Keratinocyte (primary cell): Measurements from ENCODE around the gene PLXND1.

Experiments
- CTCF ChIP-seq, 3 experiments: IDR thresholded peaks in 1 of 3; conservative IDR thresholded peaks in 1 of 3; optimal IDR thresholded peaks in 1 of 3; 2 replicates in 2 of 3; 3 replicates in 1 of 3; pipeline versions ENCODE3 to v1.5.1; 2011; ENCODE audit warnings: low read length in 3 of 3, mild to moderate bottlenecking in 3 of 3, moderate library complexity in 2 of 3, control low read depth in 1 of 3, inconsistent platforms in 1 of 3; ENCODE audit not compliant: insufficient read depth in 2 of 3; ENCODE audit errors: extremely low read depth in 1 of 3
- EZH2 ChIP-seq: IDR thresholded peaks from one replicate; pipeline ENCODE4 v1.6.1; 2012; ENCODE audit warnings: inconsistent platforms, mild to moderate bottlenecking, low read length, moderate library complexity

- TF ChIP-seq CTCF (optimal IDR thresholded peaks at IDR 0.05 in 1 of 3, IDR thresholded peaks at IDR 0.05 in 1 of 3, conservative IDR thresholded peaks at IDR 0.05 in 1 of 3; ENCODE audit: extremely low read depth in 1 of 3, insufficient read depth in 2 of 3, low read length in 3 of 3), result peak; percentile 80 to 84 (median 83)
- no peak for TF ChIP-seq EZH2
Observed at GRCh38 chr3:129627350-129628168, 21.1 kb upstream of the PLXND1 start.
